NB4 (cell line): Measurements from ENCODE around the gene UBE2F.

Source experiments
- POLR2A ChIP-seq: IDR thresholded peaks from 2 replicates; pipeline ENCODE4 v1.6.1; 2011; ENCODE audit warnings: mild to moderate bottlenecking; ENCODE audit not compliant: insufficient read length; ENCODE audit errors: extremely low read depth
- TF ChIP-seq, protein P1 (sequence below): IDR thresholded peaks from one replicate; pipeline ENCODE4 v1.5.1; 2012; ENCODE audit warnings: low read depth, low read length

DNA sequence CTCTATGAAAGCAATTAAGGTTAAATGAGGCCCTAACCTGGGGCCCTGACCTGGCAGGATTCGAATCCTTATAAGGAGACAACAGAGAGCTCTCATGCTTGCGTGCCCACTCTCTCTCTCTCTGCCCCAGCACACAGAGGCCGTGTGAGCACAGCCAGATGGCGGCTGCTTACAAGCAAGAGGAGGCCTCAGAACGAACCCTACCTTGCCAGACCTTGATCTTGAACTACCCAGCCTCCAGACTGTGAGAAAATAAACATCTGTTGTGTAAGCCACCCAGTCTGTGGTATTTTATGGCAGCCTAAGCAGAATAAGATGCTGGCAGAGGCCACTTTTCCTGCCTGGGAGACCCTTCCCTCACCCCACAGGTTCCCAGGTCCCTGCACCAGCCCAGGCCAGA lies 5.2 kb upstream of the UBE2F start:
- TF ChIP-seq, protein P1, sequence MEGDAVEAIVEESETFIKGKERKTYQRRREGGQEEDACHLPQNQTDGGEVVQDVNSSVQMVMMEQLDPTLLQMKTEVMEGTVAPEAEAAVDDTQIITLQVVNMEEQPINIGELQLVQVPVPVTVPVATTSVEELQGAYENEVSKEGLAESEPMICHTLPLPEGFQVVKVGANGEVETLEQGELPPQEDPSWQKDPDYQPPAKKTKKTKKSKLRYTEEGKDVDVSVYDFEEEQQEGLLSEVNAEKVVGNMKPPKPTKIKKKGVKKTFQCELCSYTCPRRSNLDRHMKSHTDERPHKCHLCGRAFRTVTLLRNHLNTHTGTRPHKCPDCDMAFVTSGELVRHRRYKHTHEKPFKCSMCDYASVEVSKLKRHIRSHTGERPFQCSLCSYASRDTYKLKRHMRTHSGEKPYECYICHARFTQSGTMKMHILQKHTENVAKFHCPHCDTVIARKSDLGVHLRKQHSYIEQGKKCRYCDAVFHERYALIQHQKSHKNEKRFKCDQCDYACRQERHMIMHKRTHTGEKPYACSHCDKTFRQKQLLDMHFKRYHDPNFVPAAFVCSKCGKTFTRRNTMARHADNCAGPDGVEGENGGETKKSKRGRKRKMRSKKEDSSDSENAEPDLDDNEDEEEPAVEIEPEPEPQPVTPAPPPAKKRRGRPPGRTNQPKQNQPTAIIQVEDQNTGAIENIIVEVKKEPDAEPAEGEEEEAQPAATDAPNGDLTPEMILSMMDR = no peak
- no peak for TF ChIP-seq POLR2A
